Osteoblast (primary cell): ENCODE data around the gene IQGAP3. TPM values are rescaled to one million over a fixed set of nuclear protein-coding genes. Genes with fewer than 3 reads are reported as not detected.

ENCODE experiments used
- DNase-seq: peaks from one replicate; pipeline ENCODE4 v3.0.0; 2011; ENCODE audit warnings: low spot score, mixed read lengths; ENCODE audit not compliant: insufficient read length; ENCODE audit errors: missing footprints
- H2AFZ ChIP-seq: 2 replicates; pipeline ENCODE4 v1.6.0; 2011; ENCODE audit warnings: mild to moderate bottlenecking, low read length
- H3K27ac ChIP-seq: 2 replicates; pipeline ENCODE4 v1.5.1; 2011; ENCODE audit warnings: mild to moderate bottlenecking, low read depth, low read length, moderate library complexity
- H3K27me3 ChIP-seq: 2 replicates; pipeline ENCODE4 v1.6.0; 2012; ENCODE audit warnings: mild to moderate bottlenecking, control low read depth, inconsistent platforms, low read length, moderate library complexity; ENCODE audit not compliant: insufficient read depth
- H3K36me3 ChIP-seq: 2 replicates; pipeline ENCODE4 v1.5.1; 2011; ENCODE audit warnings: mild to moderate bottlenecking, low read length, control low read depth, moderate library complexity; ENCODE audit not compliant: insufficient read depth
- H3K4me1 ChIP-seq: 2 replicates; pipeline ENCODE4 v1.5.1; 2011; ENCODE audit warnings: mild to moderate bottlenecking, low read length, control low read depth, moderate library complexity; ENCODE audit not compliant: insufficient read depth
- H3K4me2 ChIP-seq: 2 replicates; pipeline ENCODE4 v1.6.0; 2011; ENCODE audit warnings: mild to moderate bottlenecking, low read length; ENCODE audit not compliant: insufficient read depth
- H3K4me3 ChIP-seq: fragments of 200-600 bp; sonication (generic); 3 replicates; pipeline ENCODE4 v1.5.1; 2012; ENCODE audit warnings: mild to moderate bottlenecking, low read length, inconsistent platforms; ENCODE audit not compliant: insufficient read depth
- H3K79me2 ChIP-seq: 2 replicates; pipeline ENCODE4 v1.6.0; 2012; ENCODE audit warnings: mild to moderate bottlenecking, low read length, control low read depth, inconsistent platforms; ENCODE audit not compliant: insufficient read depth
- H3K9me3 ChIP-seq: 2 replicates; pipeline ENCODE4 v1.5.1; 2011; ENCODE audit warnings: low read depth, low read length, control low read depth
- H4K20me1 ChIP-seq: 2 replicates; pipeline ENCODE4 v1.6.0; 2012; ENCODE audit warnings: mild to moderate bottlenecking, low read length, control low read depth; ENCODE audit not compliant: insufficient read depth
- total RNA-seq: library from RNA; depleted of rRNA; stranded (reverse); fragments of >200 nt; gene quantifications from 2 replicates; pipeline ENCODE4 v1.2.3, GENCODE V29; 2012
- TF ChIP-seq, protein P1 (sequence below): IDR thresholded peaks from 2 replicates; pipeline ENCODE4 v1.5.1; 2011; ENCODE audit warnings: mild to moderate bottlenecking, low read depth, low read length, moderate library complexity; ENCODE audit errors: extremely low read depth

The IQGAP3 gene
- total RNA-seq, 1 donor, result 2.9 TPM

DNA sequence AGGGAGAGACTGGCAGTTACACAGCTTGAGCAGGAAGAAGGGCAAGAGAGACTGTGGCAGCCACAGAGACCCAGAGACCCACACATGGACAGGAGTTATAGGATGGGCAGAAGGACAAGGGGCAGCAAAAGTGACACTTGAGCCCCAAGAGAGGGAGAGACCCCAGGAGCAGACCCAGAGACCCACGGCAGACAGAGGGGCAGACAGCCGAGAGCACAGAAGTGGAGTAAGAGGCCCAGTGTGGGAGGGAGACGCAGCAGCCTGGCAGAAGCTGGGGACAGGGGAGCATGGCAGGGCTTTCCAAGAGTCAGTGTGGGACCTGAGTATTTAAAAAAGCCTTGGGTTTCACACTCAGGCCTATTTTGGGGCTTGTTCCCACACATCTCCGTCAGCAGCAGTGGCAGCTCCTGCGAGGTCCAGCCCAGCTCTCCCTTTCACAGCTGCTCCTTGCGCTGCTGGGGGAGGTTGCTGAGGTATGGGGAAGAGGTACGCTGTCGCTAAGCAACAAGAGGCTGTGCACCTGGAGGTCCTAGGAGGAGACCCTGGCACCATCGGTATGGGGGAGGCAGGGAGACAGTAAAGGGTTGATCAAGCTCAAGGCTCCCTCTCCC, 62.8 kb downstream of the IQGAP3 start:
- Histone ChIP-seq H3K27ac (no peak overlapping the region), H3K4me2 (no peak overlapping the region), H3K36me3 (no peaks in the 10 kb centered on the region), H3K4me3 (no peak overlapping the region), H3K9me3 (no peaks in the 10 kb centered on the region), H3K27me3 (no peaks in the 10 kb centered on the region), H4K20me1 (no peaks in the 10 kb centered on the region), H2AFZ (no peak overlapping the region), H3K4me1 (peaks cover 24% of the 10 kb centered on the region), H3K79me2 (no peaks in the 10 kb centered on the region)
- no peak for DNase-seq
- TF ChIP-seq, protein P1, sequence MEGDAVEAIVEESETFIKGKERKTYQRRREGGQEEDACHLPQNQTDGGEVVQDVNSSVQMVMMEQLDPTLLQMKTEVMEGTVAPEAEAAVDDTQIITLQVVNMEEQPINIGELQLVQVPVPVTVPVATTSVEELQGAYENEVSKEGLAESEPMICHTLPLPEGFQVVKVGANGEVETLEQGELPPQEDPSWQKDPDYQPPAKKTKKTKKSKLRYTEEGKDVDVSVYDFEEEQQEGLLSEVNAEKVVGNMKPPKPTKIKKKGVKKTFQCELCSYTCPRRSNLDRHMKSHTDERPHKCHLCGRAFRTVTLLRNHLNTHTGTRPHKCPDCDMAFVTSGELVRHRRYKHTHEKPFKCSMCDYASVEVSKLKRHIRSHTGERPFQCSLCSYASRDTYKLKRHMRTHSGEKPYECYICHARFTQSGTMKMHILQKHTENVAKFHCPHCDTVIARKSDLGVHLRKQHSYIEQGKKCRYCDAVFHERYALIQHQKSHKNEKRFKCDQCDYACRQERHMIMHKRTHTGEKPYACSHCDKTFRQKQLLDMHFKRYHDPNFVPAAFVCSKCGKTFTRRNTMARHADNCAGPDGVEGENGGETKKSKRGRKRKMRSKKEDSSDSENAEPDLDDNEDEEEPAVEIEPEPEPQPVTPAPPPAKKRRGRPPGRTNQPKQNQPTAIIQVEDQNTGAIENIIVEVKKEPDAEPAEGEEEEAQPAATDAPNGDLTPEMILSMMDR, result no peak

DNA sequence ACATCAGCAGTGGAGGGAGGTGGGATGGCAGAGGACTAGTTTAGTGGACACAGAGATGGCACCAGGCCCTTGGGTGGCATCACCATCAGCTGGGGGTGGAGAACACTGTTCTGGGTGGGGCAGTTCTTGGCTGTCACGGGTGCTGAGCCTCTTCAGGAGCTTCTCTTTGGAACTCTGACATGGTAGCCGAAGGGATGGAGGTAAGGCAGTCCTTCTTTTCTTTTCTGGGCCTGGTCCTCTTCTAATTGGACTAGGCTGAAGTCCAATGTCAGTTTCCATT, 63.5 kb downstream of the IQGAP3 start:
- Histone ChIP-seq H3K4me3 (no peak overlapping the region), H3K27ac (peak overlapping the region; percentile 29), H3K36me3 (no peaks in the 10 kb centered on the region), H3K9me3 (no peaks in the 10 kb centered on the region), H3K27me3 (no peaks in the 10 kb centered on the region), H3K4me1 (peaks cover 30% of the 10 kb centered on the region), H2AFZ (peak overlapping the region; percentile 60), H4K20me1 (no peaks in the 10 kb centered on the region), H3K79me2 (no peaks in the 10 kb centered on the region), H3K4me2 (no peak overlapping the region)
- peak; percentile 84 for DNase-seq
- TF ChIP-seq, protein P1, result no peak

DNA sequence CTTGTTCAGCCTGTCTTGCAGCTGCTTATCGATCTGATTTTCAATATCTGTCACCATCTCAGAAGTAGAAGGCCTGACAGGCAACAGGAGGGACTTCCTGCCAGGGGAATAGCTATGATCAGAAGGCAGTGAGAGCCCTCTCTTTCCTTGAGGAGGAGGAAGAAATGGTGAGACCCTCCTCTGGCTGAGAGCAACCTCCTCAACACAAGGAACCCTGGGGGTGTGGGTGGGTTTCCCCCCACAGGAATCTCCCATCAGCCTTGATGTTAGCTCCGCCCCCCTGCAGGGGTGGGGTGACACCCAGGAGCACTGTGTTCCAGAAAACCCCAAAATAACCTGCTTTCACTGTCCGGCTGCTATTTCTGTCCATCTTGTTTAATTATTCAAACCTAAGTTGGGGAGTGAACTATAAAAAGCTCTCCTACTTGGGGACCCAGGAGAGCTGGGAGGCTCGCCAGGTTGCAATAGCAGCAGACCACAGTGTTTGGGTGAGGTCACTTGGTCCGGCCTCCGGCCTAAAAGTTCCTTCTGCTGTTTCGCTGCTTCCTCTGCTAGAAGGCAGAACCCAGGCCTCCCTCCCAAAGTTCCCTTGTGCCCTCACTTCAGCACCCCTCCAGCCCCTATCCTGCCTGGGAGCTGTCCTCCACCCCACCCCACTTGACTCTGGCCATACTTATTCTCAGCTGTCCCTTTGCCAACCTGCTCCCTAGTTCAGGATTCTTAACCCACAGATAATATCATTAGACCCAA, 64.0 kb downstream of the IQGAP3 start:
- Histone ChIP-seq H4K20me1 (no peaks in the 10 kb centered on the region), H2AFZ (peak overlapping the region; percentile 60), H3K4me3 (no peak overlapping the region), H3K27me3 (no peaks in the 10 kb centered on the region), H3K36me3 (no peaks in the 10 kb centered on the region), H3K27ac (peak overlapping the region; percentile 29), H3K79me2 (no peaks in the 10 kb centered on the region), H3K9me3 (no peaks in the 10 kb centered on the region), H3K4me2 (no peak overlapping the region), H3K4me1 (peaks cover 35% of the 10 kb centered on the region)
- DNase-seq, result peak; percentile 81
- TF ChIP-seq, protein P1, result no peak

DNA sequence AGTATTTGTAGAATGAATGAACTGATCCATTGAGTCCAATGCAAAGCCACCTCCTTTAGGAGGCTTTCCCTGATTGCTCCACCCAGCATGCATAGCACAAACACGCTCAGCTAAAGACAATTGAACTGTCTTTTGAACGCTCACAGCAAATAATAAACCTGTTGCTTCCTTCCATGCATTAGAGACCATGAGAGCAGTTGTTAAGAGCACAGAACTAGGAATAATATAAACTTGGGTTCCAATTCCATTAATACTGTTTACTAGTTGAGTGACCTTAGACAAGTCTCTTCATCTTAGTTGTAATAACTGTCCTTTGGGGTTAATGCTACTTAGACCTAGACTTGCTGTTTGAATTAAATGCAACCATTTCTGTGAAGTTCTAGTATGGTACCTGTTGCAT, 65.9 kb downstream of the IQGAP3 start:
- no peak overlapping the region for H3K4me3 ChIP-seq
- no peaks in the 10 kb centered on the region for H4K20me1 ChIP-seq
- no peak overlapping the region for H3K4me2 ChIP-seq
- no peak overlapping the region for H2AFZ ChIP-seq
- no peaks in the 10 kb centered on the region for H3K9me3 ChIP-seq
- no peak overlapping the region for H3K27ac ChIP-seq
- H3K27me3 ChIP-seq, result no peaks in the 10 kb centered on the region
- no peaks in the 10 kb centered on the region for H3K79me2 ChIP-seq
- H3K4me1 ChIP-seq, result peaks cover 53% of the 10 kb centered on the region
- TF ChIP-seq, protein P1, result no peak
- no peak for DNase-seq
- no peaks in the 10 kb centered on the region for H3K36me3 ChIP-seq
